B cell (primary cell): ENCODE data around the gene STXBP6.

Experiments used
- CTCF ChIP-seq: fragments of 200-600 bp; IDR thresholded peaks from one replicate; pipeline ENCODE4 v1.8.0; 2022; ENCODE audit warnings: antibody characterized with exemption, mild to moderate bottlenecking
- EZH2 ChIP-seq: IDR thresholded peaks from 2 replicates; pipeline ENCODE4 v1.6.1; 2012; ENCODE audit warnings: borderline replicate concordance, low read depth, mild to moderate bottlenecking, moderate library complexity, low read length; ENCODE audit not compliant: insufficient read depth, poor library complexity, severe bottlenecking

DNA sequence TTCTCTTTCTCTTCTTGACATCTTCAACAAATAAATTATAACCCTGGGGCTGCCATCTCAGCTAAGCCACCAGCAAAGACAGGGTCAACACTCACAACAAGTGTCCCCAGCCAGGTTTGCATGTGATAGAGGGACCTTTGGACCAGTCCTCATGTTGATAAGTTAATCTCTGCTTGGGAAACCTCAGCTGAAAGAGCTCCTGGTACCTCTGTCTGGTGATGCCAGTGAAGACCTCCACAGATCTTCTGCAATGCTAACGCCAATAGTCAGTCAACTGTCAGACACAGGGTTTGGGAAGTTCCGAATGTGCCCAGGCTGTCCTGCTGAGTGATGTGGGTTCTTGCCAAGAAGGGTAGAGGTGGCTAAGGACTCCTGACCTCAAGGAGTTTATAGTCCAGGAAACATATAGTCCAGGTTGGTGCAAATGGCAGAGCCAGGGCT, 236.1 kb downstream of the STXBP6 start:
- TF ChIP-seq EZH2 (no peak), CTCF (no peak)
